Left renal pelvis (tissue), 4 donors: Measurements from ENCODE around the gene TRAF4. TPM values are rescaled to one million over a fixed set of nuclear protein-coding genes. Genes with fewer than 3 reads are reported as not detected.
"Not testable (repeated sequence)": the region's sequence is repeated elsewhere in the genome, so short reads cannot be mapped to it uniquely, and the experiment has no call there.

Experiments
- DNase-seq, 4 donors: peaks; one replicate each; pipeline ENCODE4 v3.0.0-alpha.2; 2013; ENCODE audit warnings: low read depth in 4 of 4, low spot score in 3 of 4
- polyA plus RNA-seq, 4 donors: library from polyadenylated mRNA; unstranded; fragments of 120-200 nt; gene quantifications; one replicate each; pipeline ENCODE4 v1.2.1, GENCODE V29; 2013; ENCODE audit not compliant: insufficient read length in 4 of 4

TRAF4 gene
- polyA plus RNA-seq, 4 donors, result 72.1 to 163 (median 109) TPM

DNA sequence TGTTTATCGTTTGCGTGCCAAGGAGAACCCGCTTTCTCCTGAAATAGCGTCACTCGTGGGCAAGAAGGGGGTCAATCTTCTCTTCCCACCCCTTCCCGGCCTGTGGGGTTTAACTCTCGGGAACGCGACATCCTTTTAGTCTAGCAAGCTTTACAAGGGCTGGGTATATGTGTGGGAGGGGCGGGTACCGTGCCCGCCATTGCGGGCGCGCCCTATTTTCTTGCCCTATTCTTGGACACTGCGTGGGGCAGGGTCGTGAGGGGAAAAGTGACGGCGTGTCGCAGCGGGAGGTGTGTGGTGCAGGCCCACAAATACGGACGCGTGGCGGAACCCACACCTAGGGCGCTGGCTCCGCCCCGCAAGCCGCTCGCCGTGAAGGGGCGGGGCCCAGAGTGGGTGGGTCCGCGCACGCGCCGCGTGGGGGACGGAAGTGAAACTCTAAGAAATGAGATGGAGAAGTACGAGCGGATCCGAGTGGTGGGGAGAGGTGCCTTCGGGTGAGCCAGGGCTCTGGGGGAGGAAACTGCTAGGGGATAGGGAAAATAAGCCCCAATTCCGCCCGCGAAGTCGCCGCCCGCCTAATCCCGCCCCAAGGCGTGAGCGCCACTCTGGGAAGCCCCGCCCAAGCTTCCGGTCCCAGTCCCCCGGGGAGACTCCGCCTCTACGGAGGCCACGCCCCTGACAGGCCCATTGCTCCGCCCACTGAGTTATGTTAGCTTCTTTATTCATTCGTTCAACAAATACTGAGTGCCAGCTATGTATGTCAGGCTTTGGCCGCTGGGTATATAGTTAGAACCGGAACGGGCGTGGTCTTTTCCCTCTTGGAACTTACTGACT, 15.2 kb upstream of the TRAF4 start, which contains the start of gene NEK8:
TSS of gene NEK8 (plus strand) at position 425 of the 837 bp plus-strand sequence. CDS start at position 451, 26 bp downstream.
- DNase-seq, result peak in 1 of 4 donors; percentile 80

DNA sequence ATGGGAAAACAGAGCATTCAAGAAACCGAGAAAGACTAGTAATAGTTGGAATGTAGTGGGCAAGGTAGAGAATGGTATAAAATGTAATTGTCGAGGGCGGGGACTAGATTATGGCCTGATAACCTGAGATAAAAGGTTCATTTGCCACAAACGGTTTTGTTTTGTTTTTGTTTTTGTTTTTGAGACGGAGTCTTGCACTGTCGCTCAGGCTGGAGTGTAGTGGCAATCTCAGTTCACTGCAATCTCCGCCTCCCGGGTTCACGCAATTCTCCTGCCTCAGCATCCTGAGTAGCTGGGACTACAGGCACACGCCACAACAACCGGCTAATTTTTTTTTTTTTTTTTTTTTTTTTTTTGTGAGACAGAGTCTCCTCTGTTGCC, 13.9 kb upstream of the TRAF4 start:
- no peak for DNase-seq

DNA sequence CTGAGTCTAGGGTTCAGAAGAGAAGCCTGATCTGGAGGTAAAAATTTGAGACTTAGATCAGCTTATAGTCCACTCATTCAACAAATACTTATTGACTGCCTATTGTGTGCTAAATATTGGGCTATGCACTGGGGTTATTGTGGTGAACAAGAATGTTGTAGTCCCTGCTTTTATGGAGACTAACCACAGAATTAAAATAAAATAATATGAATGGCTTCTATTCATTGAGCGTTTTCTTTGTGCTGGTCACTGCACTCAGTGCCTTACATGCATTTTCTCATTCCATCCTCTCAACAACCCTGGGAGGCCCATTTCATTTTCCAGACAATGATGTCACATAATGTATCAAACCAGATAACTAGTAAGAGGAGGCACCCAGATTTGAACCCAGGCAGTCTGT, 10.5 kb upstream of the TRAF4 start:
- no peak for DNase-seq

DNA sequence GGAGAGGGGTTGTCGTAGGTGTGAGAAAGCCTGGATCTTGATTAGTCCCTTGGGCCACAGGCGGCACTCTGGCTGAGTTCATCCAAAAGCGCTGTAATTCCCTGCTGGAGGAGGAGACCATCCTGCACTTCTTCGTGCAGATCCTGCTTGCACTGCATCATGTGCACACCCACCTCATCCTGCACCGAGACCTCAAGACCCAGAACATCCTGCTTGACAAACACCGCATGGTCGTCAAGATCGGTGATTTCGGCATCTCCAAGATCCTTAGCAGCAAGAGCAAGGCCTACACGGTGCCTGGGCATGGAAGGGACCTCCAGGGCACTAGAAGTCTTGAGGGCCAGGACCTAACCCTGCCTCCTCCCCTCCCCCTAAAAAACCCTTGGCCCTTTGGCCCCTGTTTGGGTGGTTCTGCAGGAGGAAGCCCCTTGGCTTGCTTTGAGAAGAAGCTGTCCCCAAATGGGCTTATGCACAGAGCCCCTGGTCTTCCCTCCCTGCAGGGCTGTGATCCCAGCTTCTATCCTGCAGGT, 9.0 kb upstream of the TRAF4 start:
- no peak for DNase-seq

- no peak for DNase-seq
These were observed 8.5 kb upstream of the TRAF4 start for GRCh38 chr17:28735242-28735722.

DNA sequence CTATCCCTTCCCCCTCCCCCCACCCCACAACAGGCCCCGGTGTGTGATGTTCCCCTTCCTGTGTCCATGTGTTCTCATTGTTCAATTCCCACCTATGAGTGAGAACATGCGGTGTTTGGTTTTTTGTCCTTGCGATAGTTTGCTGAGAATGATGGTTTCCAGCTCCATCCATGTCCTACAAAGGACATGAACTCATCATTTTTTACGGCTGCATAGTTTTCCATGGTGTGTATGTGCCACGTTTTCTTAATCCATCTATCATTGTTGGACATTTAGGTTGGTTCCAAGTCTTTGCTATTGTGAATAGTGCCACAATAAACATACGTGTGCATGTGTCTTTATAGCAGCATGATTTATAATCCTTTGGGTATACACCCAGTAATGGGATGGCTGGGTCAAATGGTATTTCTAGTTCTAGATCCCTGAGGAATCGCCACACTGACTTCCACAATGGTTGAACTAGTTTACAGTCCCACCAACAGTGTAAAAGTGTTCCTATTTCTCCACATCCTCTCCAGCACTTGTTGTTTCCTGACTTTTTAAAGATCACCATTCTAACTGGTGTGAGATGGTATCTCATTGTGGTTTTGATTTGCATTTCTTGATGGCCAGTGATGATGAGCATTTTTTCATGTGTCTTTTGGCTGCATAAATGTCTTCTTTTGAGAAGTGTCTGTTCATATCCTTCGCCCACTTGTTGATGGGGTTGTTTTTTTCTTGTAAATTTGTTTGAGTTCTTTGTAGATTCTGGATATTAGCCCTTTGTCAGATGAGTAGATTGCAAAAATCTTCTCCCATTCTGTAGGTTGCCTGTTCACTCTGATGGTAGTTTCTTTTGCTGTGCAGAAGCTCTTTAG, 7.7 kb upstream of the TRAF4 start:
- not testable (repeated sequence) for DNase-seq

GRCh38 chr17:28737316-28737715, 6.5 kb upstream of the TRAF4 start:
- DNase-seq, result no peak

- no peak for DNase-seq
These were observed 5.8 kb upstream of the TRAF4 start for GRCh38 chr17:28737770-28738679.

DNA sequence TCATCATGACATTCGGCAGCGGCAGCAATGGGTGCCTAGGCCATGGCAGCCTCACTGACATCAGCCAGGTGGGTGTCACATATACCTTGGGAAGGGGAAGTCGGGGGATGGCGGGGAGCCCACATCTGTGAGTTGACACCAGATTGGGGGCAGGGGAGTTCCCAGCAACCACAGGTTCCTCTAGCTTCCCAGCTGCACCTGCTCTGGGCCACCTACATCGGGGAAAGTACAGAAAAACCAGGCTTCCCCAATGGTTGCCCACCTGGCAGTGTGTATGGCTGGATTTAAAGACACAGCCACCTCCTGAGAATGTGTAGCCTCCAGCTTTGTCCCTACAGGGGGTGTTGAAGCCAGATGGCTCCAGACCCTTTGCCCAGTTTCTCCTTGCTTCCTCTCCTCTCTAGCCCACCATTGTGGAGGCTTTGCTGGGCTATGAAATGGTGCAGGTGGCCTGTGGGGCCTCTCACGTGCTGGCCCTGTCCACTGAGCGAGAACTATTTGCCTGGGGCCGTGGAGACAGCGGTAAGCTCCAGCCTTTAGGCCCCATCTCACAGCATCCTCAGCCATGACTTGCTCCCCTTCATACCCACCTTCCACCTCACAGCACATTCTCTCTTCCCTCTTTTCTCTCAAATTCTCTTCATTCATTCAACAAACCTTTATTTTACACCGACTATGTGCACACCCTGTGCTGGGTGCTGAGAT, 5.0 kb upstream of the TRAF4 start:
- DNase-seq, result no peak

- DNase-seq, result no peak
These were observed 3.1 kb upstream of the TRAF4 start for GRCh38 chr17:28740406-28741357.

DNA sequence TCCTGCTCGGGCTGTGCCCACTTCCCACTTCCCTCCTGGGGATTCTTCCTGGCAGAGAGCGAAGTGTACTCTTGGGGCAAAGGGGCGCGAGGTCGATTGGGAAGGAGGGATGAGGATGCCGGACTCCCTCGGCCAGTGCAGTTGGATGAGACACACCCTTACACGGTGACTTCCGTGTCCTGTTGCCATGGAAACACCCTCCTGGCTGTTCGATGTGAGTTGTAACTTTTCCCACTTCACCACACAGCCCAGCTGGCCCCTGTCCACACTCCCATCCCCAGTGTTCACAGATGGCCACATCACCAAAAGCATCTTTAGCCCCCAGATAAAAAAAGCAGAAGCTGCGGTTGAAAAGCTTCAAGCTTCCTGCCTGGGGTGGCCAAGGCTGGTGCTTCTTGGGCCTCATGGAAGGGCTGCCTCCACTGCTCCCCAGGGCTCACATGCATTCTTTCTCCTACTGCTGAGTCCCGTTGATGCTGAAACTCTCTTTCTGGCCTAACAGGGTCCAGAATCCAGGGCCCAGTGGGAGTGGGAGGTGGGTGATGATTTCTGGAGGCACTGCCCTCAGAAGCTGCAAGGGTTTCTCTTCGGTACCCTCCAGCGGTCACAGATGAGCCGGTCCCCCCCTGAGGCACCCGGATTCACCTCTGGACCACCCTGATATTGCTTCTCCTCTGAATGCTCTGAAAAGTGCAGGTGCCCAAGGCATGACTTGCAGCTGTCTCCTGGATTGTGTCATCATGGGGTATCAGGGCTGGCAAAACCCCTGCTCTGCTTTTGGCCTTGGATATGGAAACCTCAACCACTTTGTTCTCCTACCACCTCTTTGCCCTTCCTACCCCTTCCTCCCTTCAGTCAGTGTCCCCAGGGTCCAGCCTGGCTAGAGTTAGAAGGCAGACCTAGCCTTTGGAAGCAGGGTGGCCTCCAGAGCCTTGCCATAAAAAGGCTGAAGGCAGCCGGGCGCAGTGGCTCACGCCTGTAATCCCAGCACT, 2.2 kb upstream of the TRAF4 start:
- DNase-seq, result no peak

DNA sequence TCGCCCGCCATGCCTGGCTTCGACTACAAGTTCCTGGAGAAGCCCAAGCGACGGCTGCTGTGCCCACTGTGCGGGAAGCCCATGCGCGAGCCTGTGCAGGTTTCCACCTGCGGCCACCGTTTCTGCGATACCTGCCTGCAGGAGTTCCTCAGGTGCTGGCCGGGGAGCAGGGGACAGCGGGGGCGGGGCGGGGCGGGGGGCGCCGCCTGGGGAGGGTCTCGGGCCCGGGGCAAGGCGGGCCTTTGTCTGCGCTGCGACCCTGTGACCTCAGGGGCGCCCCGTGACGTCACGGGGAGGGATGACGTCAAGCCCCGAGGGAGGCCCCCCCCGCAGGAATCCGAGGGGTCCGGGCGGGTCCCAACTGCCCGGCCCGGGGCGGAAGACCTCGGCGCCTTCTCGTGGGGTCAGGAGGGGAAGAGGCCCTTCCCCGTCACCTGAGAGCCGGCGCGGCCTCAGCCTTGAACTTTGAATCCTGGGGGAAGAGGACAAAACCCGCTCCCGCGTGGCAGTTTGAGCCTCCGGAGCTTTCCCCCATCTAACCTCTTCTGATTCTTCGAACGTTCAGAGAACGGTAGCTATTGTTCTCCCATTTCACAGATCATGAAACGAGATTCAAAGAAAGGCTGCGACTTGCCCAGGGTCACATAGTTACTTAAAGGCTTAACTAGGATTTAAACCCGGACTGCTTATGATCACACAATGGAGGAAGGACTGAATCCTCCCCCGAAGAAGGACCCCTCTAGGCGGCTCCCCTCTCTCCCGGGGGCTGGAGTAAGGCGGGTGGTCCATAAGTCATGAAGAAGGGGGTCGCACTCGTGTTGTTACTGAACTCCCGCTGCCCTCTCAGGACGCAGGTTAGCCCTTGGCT, 527 bp downstream of the TRAF4 start:
- DNase-seq, result no peak

- peak in 1 of 4 donors; percentile 63 for DNase-seq
These were observed 1.4 kb downstream of the TRAF4 start for GRCh38 chr17:28744972-28745785.

DNA sequence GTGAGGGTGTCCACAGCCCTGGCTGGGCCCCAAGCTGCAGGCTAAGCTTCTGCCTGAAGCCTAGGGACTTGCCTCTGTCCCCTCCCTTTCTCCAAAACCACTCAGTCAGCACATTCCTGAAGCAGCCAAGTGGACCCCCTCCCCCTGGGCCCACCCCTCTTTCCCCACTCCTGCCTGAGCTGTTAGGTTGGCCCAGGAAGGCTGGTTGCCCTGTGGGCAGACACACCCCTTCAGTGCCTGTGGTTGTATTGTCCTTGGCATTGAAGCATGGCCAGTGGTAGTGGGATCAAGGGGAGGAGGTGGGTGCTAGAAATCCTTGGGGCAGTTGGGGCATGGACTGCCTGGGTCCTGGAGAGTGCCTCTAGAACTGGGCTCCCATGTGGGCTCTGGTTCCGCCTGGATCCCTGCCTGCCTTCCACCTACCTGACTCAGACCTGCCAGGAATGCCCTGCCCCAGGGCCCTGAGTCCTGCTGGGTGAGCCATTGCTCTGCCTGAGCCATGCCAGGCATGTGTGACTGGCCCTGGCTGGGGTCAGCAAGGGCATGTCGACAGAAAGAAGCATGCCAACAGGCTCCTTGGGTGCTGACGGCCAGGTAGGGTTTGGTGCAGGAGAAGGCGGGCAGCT, 2.1 kb downstream of the TRAF4 start:
- DNase-seq, result peak in 1 of 4 donors; percentile 50

- no peak for DNase-seq
These were observed 2.8 kb downstream of the TRAF4 start for GRCh38 chr17:28746611-28747050.
